Sigmoid colon (tissue), 7 donors: Measurements from ENCODE around the gene BAG2. TPM values are rescaled to one million over a fixed set of nuclear protein-coding genes. Genes with fewer than 3 reads are reported as not detected.

ENCODE experiments used
- DNase-seq: peaks from one replicate; pipeline ENCODE4 v3.0.0-alpha.2; 2019
- H3K27ac ChIP-seq, 4 donors: fragments of 200-600 bp; sonication (generic); one replicate each; pipeline ENCODE4 v1.5.1; 2016 to 2019; ENCODE audit warnings: mild to moderate bottlenecking in 1 of 4
- H3K27me3 ChIP-seq, 3 donors: fragments of 200-600 bp; sonication (generic); one replicate each; pipeline ENCODE4 v1.5.1; 2019; ENCODE audit warnings: mild to moderate bottlenecking in 1 of 3
- H3K36me3 ChIP-seq, 4 donors: fragments of 200-600 bp; sonication (generic); one replicate each; pipeline ENCODE4 v1.5.1; 2016 to 2019
- H3K4me1 ChIP-seq, 4 donors: fragments of 200-600 bp; sonication (generic); one replicate each; pipeline ENCODE4 v1.5.1; 2017 to 2019
- H3K4me3 ChIP-seq, 4 donors: fragments of 200-600 bp; sonication (generic); one replicate each; pipeline ENCODE4 v1.5.1; 2017 to 2019; ENCODE audit warnings: mild to moderate bottlenecking in 2 of 4, moderate library complexity in 1 of 4
- H3K9me3 ChIP-seq, 4 donors: fragments of 200-600 bp in 3 of 4; sonication (generic) in 3 of 4; one replicate each; pipeline versions ENCODE4 v1.5.1 to v1.6.1; 2013 to 2019
- EP300 ChIP-seq, 4 donors: sonication (generic); formaldehyde crosslinking; IDR thresholded peaks; one replicate each; pipeline ENCODE4 v1.6.1; 2017; ENCODE audit warnings: antibody characterized with exemption in 4 of 4
- POLR2A ChIP-seq, 2 donors: fragments of 450-650 bp; IDR thresholded peaks; one replicate each; pipeline ENCODE4 v1.6.1; 2016; ENCODE audit warnings: antibody characterized with exemption in 2 of 2, mild to moderate bottlenecking in 2 of 2, moderate library complexity in 2 of 2
- POLR2AphosphoS5 ChIP-seq, 4 donors: sonication (generic); formaldehyde crosslinking; IDR thresholded peaks; one replicate each; pipeline ENCODE4 v1.6.1; 2017; ENCODE audit warnings: antibody characterized with exemption in 4 of 4
- WGBS, 2 donors: extraction: QIAGEN DNeasy Blood & Tissue Kit; methylation state at CpG; one replicate each; pipeline ENCODE4 v1.1.7; 2013; 5-methylcytosine and 5-hydroxymethylcytosine counted together
- intact Hi-C: fragments of 100-400 bp; cut with DNase I; formaldehyde crosslinking; loops from one replicate; pipeline ENCODE4 v1.15.1; 2023
- polyA plus RNA-seq, 3 donors: library from polyadenylated mRNA; stranded (reverse); fragments of 200-250 nt; gene quantifications; one replicate each; pipeline ENCODE4 v1.2.3, GENCODE V29; 2013
- total RNA-seq, 4 donors: library from RNA; depleted of rRNA; stranded (reverse); fragments of >200 nt; gene quantifications; one replicate each; pipeline ENCODE4 v1.1.0, GENCODE V29; 2016
- TF ChIP-seq, protein P1 (sequence below), 4 experiments: fragments of 450-650 bp in 3 of 4; fragments of 200-600 bp in 1 of 4; IDR thresholded peaks; one replicate each; pipeline ENCODE4 v1.5.1; 2016 to 2019; ENCODE audit warnings: antibody characterized with exemption in 4 of 4, mild to moderate bottlenecking in 3 of 4, moderate library complexity in 2 of 4
- donor health status: healthy with polysubstance abuse.
- donor health status: Bipolar disorder and iron deficiency.
- donor health status: healthy.

Gene BAG2
- total and polyA plus RNA-seq, 7 donors = 0.92 to 74.5 (median 55.6) TPM

DNA sequence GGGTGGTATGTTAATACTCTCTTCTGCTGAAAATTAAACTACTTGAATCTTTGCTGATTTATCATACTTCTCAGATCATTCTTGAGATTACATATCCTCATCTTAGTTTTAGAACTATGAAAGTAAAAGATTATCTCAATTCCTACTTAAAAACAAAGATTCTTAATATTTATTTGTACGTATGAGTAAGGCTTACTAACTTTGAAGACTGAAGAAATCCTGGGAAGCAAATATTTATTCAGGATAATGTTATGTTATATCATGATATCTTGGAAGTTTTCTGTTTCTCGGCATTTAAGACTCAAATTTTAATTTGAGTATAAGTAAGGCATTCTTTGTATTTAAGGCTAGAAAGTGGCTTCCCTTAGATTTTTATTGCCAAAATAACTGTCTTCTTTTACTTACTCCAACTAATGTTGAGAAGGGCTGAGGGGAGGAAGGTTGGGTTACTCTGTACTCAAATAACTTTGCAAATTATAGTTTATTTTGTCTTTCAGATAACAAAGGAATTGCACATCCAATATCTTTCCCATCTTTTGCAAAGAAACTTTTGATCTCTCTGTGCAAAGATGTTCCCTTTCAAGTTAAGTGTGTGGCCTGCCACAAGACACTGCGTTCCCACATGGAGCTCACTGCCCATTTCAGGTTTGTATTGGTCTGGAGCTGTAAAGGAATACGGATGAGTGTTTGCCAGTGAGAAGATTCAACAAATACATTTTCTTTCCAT lies 30.5 kb upstream of the BAG2 start:
- Histone ChIP-seq H3K4me1 (no peaks in the 10 kb centered on the region), H3K27me3 (no peaks in the 10 kb centered on the region), H3K36me3 (peaks cover 7 to 45% (median 16%) of the 10 kb centered on the region in 4 donors), H3K9me3 (no peaks in the 10 kb centered on the region), H3K4me3 (no peak overlapping the region), H3K27ac (no peak overlapping the region)
- 94% methylated on average over 4 of the region's 4 CpGs for WGBS, 2 donors
- TF ChIP-seq, protein P1, sequence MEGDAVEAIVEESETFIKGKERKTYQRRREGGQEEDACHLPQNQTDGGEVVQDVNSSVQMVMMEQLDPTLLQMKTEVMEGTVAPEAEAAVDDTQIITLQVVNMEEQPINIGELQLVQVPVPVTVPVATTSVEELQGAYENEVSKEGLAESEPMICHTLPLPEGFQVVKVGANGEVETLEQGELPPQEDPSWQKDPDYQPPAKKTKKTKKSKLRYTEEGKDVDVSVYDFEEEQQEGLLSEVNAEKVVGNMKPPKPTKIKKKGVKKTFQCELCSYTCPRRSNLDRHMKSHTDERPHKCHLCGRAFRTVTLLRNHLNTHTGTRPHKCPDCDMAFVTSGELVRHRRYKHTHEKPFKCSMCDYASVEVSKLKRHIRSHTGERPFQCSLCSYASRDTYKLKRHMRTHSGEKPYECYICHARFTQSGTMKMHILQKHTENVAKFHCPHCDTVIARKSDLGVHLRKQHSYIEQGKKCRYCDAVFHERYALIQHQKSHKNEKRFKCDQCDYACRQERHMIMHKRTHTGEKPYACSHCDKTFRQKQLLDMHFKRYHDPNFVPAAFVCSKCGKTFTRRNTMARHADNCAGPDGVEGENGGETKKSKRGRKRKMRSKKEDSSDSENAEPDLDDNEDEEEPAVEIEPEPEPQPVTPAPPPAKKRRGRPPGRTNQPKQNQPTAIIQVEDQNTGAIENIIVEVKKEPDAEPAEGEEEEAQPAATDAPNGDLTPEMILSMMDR (IDR thresholded peaks at IDR 0.05) = no peak
- no peak for TF ChIP-seq POLR2AphosphoS5 (IDR thresholded peaks at IDR 0.05)
- TF ChIP-seq EP300 (IDR thresholded peaks at IDR 0.05) = no peak
- TF ChIP-seq POLR2A (IDR thresholded peaks at IDR 0.05) = no peak
- no peak for DNase-seq
- intact Hi-C loops = no loop called here

DNA sequence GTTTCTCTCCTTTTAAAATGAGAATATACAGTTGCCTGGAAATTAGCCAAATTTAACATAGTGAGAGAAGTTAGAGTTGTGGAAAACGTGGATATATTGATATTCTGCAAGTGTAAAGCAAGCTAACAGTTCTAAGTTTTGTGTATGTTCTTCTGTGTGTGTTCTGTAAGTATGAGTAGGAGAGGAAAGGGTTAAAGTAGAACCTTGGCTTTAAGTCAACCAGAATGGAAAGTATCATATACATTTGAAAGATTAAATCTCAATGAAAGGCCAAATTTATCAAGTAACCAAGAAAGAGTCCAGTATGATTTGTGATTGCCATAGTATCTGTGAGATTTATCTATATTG lies 30.0 kb upstream of the BAG2 start:
- no peaks in the 10 kb centered on the region for H3K4me1 ChIP-seq
- intact Hi-C loops = no loop called here
- peaks cover 7 to 45% (median 17%) of the 10 kb centered on the region in 4 donors for H3K36me3 ChIP-seq
- no peaks in the 10 kb centered on the region for H3K9me3 ChIP-seq
- no peak overlapping the region for H3K4me3 ChIP-seq
- TF ChIP-seq EP300 (IDR thresholded peaks at IDR 0.05) (no peak), POLR2AphosphoS5 (IDR thresholded peaks at IDR 0.05) (no peak), POLR2A (IDR thresholded peaks at IDR 0.05) (no peak)
- TF ChIP-seq, protein P1 (IDR thresholded peaks at IDR 0.05) = no peak
- 90% methylated on average over 1 of the region's 1 CpG for WGBS, 2 donors
- no peak for DNase-seq
- H3K27ac ChIP-seq = no peak overlapping the region
- no peaks in the 10 kb centered on the region for H3K27me3 ChIP-seq

DNA sequence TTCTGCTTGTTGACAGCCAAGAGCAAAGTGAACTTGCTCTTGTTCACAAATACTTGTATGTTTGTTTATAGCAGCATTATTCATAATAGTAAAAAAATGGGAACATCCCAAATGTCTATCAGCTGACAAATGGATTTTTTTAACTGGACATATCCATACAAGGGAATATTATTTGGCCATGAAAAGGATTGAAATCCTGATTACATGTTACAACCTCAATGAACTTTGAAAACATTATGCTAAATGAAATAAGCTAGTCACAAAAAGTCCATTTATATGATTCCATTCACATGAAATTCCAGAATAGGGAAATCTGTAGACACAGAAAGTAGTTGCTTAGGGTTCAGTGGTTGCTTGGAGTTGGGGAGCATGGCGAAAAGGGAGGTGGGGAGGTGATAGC lies 28.4 kb upstream of the BAG2 start:
- no peak for DNase-seq
- Histone ChIP-seq H3K4me3 (no peak overlapping the region), H3K4me1 (no peaks in the 10 kb centered on the region), H3K9me3 (no peaks in the 10 kb centered on the region), H3K27me3 (no peaks in the 10 kb centered on the region), H3K27ac (no peak overlapping the region), H3K36me3 (peaks cover 7 to 52% (median 31%) of the 10 kb centered on the region in 4 donors)
- intact Hi-C loops = no loop called here
- 100% methylated on average over 1 of the region's 1 CpG for WGBS, 2 donors
- TF ChIP-seq EP300 (IDR thresholded peaks at IDR 0.05) = no peak
- TF ChIP-seq, protein P1 (IDR thresholded peaks at IDR 0.05) = no peak
- TF ChIP-seq POLR2A (IDR thresholded peaks at IDR 0.05) = no peak
- no peak for TF ChIP-seq POLR2AphosphoS5 (IDR thresholded peaks at IDR 0.05)

DNA sequence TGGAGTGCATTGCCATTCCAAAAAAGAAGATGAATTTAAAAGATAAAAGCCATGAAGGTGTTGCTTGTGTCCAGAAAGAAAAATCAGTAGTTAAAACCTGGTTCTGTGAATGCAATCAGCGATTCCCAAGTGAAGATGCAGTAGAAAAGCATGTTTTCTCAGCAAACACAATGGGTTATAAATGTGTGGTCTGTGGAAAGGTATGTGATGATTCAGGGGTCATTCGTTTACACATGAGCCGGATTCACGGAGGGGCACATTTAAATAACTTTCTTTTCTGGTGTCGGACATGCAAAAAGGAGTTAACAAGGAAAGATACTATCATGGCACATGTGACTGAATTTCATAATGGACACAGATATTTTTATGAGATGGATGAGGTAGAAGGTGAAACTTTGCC lies 24.7 kb upstream of the BAG2 start:
- intact Hi-C loops = no loop called here
- no peaks in the 10 kb centered on the region for H3K9me3 ChIP-seq
- no peaks in the 10 kb centered on the region for H3K4me1 ChIP-seq
- H3K27me3 ChIP-seq = no peaks in the 10 kb centered on the region
- H3K27ac ChIP-seq = no peak overlapping the region
- no peak for TF ChIP-seq POLR2AphosphoS5 (IDR thresholded peaks at IDR 0.05)
- no peak for TF ChIP-seq EP300 (IDR thresholded peaks at IDR 0.05)
- no peak for TF ChIP-seq POLR2A (IDR thresholded peaks at IDR 0.05)
- TF ChIP-seq, protein P1 (IDR thresholded peaks at IDR 0.05) = no peak
- H3K4me3 ChIP-seq = no peak overlapping the region
- WGBS, 2 donors = 95% methylated on average over 5 of the region's 5 CpGs
- peaks cover 0 to 51% (median 32%) of the 10 kb centered on the region in 4 donors for H3K36me3 ChIP-seq
- DNase-seq = no peak
